Activated naive CD8-positive, alpha-beta T cell (primary cell): ENCODE results near the gene METTL4.

Experiments used
- H3K27ac Mint-ChIP-seq: one replicate; pipeline ENCODE4 v1.8.0; 2021; ENCODE audit warnings: mixed read lengths
- H3K27me3 Mint-ChIP-seq: one replicate; pipeline ENCODE4 v1.8.0; 2021; ENCODE audit warnings: mixed read lengths
- H3K36me3 Mint-ChIP-seq: one replicate; pipeline ENCODE4 v1.8.0; 2021; ENCODE audit warnings: mixed read lengths
- H3K4me1 Mint-ChIP-seq: one replicate; pipeline ENCODE4 v1.8.0; 2021; ENCODE audit warnings: low read depth, mixed read lengths
- H3K4me3 Mint-ChIP-seq: one replicate; pipeline ENCODE4 v1.8.0; 2021; ENCODE audit warnings: mild to moderate bottlenecking, mixed read lengths
- H3K9me3 Mint-ChIP-seq: one replicate; pipeline ENCODE4 v1.8.0; 2021; ENCODE audit warnings: low read depth, mixed read lengths

METTL4 gene

DNA sequence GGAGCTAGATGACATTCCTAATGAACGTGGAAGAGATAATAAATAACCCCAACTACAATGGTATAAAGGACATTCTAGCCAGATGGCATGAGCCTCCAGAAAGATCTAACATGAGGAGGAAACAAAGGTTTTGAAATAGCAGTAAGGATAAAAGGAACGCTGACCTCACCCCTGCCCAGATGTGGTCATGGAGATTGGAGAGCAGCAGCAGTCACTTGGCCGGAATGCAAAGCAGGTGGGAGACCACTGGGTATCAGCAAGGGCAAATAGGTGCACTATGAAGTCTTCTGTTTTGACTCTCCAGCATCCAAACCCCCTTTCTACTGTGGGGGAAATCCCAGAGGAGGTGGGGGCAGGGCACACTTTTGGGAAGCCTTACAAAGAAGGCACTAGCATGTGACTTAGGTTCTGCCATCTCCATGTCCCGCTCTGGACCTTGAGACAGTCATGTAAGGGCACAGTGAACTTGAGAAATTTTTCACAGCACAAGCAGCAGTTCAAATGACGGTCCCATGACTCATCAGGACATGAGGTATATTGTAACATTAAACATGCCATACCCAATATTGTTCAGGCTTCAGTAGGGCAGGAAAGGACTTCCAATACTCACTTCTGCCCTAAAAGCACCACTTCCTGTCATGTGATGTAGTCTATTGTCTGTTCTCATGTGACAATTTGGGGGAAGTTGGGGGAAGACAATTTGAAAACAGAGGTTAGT, 55.2 kb downstream of the METTL4 start:
- Mint-ChIP-seq H3K4me3 (no peak overlapping the region), H3K36me3 (peaks cover 4% of the 10 kb centered on the region), H3K27ac (no peak overlapping the region), H3K27me3 (no peaks in the 10 kb centered on the region), H3K9me3 (no peaks in the 10 kb centered on the region), H3K4me1 (peaks cover 18% of the 10 kb centered on the region)

DNA sequence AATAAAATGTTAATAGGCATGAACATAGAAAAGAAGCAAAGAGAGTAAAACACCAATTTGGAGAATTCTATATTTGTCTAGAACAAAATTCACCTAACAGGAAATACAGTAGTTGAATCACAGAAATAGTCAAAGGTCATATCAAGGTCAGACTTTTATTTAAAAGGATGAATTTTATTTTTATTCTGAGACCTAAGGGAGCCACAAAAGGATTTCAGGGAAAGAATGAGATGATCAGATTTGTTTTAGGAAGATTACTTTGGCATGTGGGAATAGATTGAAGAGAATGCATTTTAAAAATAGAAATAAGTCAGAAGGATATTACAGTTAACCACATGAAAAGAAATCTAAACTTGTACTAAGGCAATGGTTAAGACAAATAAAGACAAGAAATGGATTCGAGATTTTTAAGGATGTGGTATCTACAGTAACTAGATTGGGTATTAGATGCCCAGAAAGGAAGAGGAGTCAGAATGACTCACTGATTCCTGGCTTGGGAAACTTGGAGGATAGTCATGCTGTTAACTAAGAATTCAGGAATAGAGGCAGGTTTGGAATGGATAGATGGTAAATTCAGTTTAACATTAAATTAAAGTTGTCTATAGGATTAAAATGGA, 56.0 kb downstream of the METTL4 start:
- Mint-ChIP-seq H3K27ac (no peak overlapping the region), H3K4me3 (no peak overlapping the region), H3K36me3 (no peaks in the 10 kb centered on the region), H3K4me1 (peaks cover 18% of the 10 kb centered on the region), H3K27me3 (no peaks in the 10 kb centered on the region), H3K9me3 (no peaks in the 10 kb centered on the region)

DNA sequence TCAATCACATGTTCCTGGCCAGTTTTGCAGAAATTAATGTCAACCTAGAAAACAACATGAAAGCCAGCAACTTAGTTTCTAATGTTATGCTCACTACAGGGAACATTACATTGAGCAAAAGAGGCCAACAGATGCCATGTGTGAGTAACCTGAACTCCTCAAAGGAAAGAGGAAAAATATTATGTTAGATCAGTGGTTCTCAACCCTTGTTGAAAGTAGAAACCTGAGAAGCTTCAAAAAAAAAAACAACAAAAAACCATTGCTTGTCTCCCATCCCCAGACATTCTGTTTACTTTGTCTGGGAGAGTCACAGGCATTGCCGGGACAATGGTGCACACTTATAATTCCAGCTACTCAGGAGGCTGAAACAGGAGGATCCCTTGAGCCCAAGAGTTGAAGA, 57.7 kb downstream of the METTL4 start:
- no peaks in the 10 kb centered on the region for H3K27me3 Mint-ChIP-seq
- H3K4me1 Mint-ChIP-seq = peaks cover 18% of the 10 kb centered on the region
- H3K36me3 Mint-ChIP-seq = no peaks in the 10 kb centered on the region
- H3K4me3 Mint-ChIP-seq = no peak overlapping the region
- no peaks in the 10 kb centered on the region for H3K9me3 Mint-ChIP-seq
- no peak overlapping the region for H3K27ac Mint-ChIP-seq

DNA sequence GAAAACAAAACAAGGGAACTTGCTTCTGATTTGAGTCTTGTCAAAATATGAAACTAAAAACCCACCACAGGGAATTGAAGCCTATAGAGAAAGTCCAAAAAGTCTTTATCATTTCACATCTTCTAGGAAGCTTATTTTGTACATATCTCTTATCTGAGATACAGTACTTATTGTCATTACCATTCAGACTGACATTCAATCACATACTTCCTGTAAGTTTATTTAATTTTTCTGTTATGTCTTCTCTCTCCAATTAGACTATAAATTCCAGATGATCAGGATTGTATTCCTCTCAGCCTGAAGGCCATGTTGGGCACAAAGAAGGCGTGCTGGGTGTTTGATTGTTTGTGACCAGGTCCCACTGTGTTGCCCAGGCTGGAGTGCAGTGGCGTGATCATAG, 59.2 kb downstream of the METTL4 start:
- no peak overlapping the region for H3K27ac Mint-ChIP-seq
- no peaks in the 10 kb centered on the region for H3K27me3 Mint-ChIP-seq
- peaks cover 18% of the 10 kb centered on the region for H3K4me1 Mint-ChIP-seq
- H3K9me3 Mint-ChIP-seq = no peaks in the 10 kb centered on the region
- no peak overlapping the region for H3K4me3 Mint-ChIP-seq
- no peaks in the 10 kb centered on the region for H3K36me3 Mint-ChIP-seq

DNA sequence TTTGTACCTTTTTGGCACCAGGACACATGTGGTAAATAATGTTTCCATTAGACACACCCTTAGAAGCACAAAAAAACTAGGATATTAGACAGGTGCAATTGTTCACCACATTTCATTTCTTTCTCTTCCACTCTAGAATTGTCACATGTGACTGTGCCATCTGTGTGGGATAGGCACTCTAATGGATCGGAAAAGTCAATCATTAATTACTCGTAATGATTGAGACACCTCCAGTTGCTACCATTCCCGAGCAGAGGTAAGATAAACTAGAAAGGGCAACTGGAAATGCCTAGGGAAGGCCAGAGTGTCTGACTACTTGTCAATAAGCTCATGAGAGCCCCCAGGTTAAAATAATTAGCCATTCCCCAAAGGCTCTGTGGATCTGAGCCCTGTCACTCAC, 59.9 kb downstream of the METTL4 start:
- peaks cover 14% of the 10 kb centered on the region for H3K4me1 Mint-ChIP-seq
- H3K27ac Mint-ChIP-seq = no peak overlapping the region
- no peaks in the 10 kb centered on the region for H3K27me3 Mint-ChIP-seq
- no peak overlapping the region for H3K4me3 Mint-ChIP-seq
- H3K36me3 Mint-ChIP-seq = peaks cover 2% of the 10 kb centered on the region
- H3K9me3 Mint-ChIP-seq = no peaks in the 10 kb centered on the region

DNA sequence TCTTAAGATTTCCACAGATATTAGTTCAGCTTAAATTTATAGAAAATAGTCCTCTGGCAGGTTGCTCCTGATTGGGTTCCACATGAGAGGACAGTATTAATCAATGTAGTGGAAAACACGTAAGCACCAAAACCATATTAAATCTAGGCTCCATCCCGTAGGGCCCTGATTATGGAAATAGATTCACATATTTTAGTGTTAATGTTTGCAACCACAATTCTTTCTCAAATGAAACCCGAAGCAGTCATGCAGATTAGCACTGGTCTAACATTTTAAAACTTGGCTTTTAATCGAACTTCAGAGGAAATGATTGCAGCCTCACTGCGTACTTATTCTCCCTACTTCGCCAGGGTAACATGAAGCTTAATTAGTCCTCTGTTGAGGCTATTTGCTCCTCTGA, 60.9 kb downstream of the METTL4 start:
- peaks cover 4% of the 10 kb centered on the region for H3K4me1 Mint-ChIP-seq
- H3K36me3 Mint-ChIP-seq = peaks cover 4% of the 10 kb centered on the region

DNA sequence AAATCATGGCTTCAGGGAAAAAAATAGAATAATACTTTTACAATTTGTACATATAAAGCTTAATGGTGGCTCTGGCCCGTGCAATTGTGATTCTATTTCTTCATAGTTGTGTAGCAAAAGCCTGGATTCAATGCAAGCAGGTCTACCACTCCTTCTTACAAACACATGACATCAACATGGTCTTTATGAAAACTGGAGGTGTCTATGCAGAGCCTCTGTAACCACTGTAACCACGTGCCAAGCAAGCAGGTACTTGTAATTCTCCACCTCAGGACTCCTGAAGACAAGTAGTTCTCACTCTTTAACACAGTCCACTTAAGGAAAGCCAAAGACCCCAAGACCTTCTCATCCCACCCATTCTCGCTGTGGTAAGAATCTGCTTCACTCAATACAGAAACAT, 62.6 kb downstream of the METTL4 start:
- Mint-ChIP-seq H3K27me3 (no peaks in the 10 kb centered on the region), H3K27ac (no peak overlapping the region), H3K36me3 (peaks cover 4% of the 10 kb centered on the region), H3K4me1 (no peaks in the 10 kb centered on the region), H3K4me3 (no peak overlapping the region), H3K9me3 (peaks cover 3% of the 10 kb centered on the region)

More for the DNA sequence above, 60.9 kb downstream of the METTL4 start:
- Mint-ChIP-seq H3K9me3 (peaks cover 3% of the 10 kb centered on the region), H3K27ac (no peak overlapping the region), H3K27me3 (no peaks in the 10 kb centered on the region), H3K4me3 (no peak overlapping the region)

DNA sequence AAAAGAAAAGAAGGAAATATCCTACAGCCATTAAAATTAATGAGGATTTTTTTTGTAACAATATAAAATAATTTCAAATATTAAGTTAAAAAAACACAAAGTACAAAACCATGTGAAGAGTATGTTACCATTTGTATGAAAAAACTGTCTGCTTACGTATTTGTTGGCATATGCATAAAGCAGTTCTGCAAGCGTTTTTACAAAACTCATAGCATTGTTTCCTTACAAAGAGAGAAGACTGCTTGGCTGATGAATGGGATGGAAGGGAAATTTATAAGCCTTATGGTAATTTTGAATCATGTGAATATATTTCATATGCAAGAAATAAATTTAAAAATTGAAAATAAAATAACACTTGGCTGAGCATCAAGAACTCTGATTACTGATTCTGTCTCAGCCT, 63.1 kb downstream of the METTL4 start:
- Mint-ChIP-seq H3K4me1 (no peaks in the 10 kb centered on the region), H3K9me3 (peaks cover 3% of the 10 kb centered on the region), H3K36me3 (peaks cover 4% of the 10 kb centered on the region), H3K4me3 (no peak overlapping the region), H3K27ac (no peak overlapping the region), H3K27me3 (no peaks in the 10 kb centered on the region)

DNA sequence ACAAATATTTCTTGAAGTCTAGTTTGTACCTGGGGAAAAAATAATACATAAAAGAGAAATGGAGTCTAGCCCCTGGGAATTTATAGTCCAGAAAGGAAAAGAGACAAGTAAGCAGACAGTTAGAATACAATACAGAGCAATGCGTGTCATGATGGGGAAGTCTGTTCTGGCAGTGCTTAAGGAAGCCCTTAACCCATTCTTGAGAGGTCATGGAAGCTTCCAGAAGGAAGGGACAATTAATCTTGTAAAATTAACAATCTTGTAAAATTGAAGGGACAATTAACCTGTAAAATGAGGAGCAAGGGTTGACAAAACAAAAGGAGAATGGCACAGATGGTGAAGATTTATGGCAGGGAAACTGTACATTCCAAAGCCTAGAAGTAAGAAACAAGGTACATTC, 66.7 kb downstream of the METTL4 start:
- Mint-ChIP-seq H3K9me3 (peaks cover 3% of the 10 kb centered on the region), H3K27me3 (no peaks in the 10 kb centered on the region), H3K4me1 (no peaks in the 10 kb centered on the region), H3K36me3 (peaks cover 4% of the 10 kb centered on the region), H3K27ac (no peak overlapping the region), H3K4me3 (no peak overlapping the region)

DNA sequence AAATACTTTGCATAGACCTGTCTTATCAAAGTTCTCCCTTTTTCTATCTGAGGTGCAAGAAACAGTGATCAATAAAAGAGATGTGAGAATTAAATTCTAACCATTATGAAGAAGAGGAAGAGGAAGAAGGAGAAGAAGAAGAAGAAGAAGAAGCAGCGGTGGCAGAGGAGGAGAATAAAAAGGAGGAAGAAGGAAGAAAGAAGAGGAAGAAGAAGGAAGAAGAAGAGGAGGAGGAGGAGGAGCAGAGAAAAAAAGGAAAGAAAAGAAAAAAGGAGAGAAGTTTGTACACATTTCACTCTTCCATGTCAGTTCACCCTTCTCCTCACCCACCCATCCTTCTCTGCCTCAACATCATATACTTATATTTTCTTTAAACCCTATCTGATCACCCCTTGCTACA, 68.4 kb downstream of the METTL4 start:
- H3K27me3 Mint-ChIP-seq = no peaks in the 10 kb centered on the region
- H3K4me1 Mint-ChIP-seq = no peaks in the 10 kb centered on the region
- no peak overlapping the region for H3K4me3 Mint-ChIP-seq
- no peak overlapping the region for H3K27ac Mint-ChIP-seq
- peaks cover 4% of the 10 kb centered on the region for H3K36me3 Mint-ChIP-seq
- H3K9me3 Mint-ChIP-seq = peaks cover 3% of the 10 kb centered on the region

DNA sequence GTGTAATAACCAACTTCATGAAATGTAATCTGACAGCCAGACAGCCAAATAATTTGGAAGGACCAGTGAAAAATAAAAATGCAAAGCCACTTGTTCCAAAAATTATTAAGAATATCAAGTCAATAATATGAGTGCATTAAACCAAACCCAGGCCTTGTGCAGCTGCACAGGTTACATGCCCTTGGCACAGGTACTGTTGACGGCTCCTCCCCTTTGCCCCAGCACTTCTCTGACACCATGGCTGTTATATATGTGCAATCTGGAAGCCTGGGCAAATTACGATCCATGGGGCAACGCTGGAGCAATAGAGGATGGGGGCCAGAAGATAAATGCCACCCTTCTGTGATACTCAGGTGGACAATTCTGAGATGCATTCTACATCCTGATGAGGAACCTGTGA, 68.9 kb downstream of the METTL4 start:
- Mint-ChIP-seq H3K27me3 (no peaks in the 10 kb centered on the region), H3K36me3 (peaks cover 4% of the 10 kb centered on the region), H3K4me1 (no peaks in the 10 kb centered on the region)

DNA sequence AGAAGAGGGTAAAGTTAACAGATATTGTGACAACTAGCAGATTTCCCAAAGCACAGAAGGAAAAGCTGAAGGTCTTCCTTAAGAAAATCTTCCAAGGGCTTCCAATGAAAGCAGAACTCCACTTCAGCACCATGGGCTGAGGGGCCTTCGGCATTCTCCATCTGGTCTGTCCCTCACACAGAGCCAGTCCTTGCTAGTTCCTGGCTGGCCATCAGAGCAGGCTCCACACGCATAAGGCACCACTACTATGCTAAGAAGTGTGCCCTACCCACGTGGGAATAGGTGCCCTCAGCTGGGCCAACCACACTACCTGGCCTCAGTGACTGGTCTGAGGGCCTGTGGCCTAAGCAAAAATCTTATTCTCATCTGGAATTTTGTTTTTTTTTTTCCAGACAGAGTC, 73.5 kb downstream of the METTL4 start:
- Mint-ChIP-seq H3K9me3 (no peaks in the 10 kb centered on the region), H3K4me1 (no peaks in the 10 kb centered on the region), H3K27ac (no peak overlapping the region), H3K27me3 (no peaks in the 10 kb centered on the region), H3K36me3 (no peaks in the 10 kb centered on the region), H3K4me3 (no peak overlapping the region)

More for the DNA sequence above, 68.9 kb downstream of the METTL4 start:
- Mint-ChIP-seq H3K27ac (no peak overlapping the region), H3K9me3 (peaks cover 3% of the 10 kb centered on the region), H3K4me3 (no peak overlapping the region)

DNA sequence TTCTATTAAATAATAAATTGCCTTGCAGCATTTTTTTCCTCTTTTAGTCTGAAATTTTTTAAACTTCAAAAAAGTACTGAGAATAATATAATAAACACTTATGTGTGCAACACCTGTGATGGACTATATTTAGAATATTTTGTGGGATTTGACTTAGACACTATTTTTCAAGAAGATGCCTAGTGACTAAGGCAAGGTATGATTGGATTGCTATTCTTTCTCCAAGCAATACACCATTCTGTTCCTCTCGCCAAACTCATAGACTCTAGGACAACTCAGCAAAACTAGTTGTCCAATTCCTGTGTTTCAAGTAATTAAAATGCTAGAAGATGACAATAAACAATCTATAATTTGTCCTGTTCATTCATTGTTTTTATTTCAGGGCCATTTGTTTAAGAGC, 75.9 kb downstream of the METTL4 start:
- peaks cover 2% of the 10 kb centered on the region for H3K27me3 Mint-ChIP-seq
- no peak overlapping the region for H3K27ac Mint-ChIP-seq
- H3K4me1 Mint-ChIP-seq = no peaks in the 10 kb centered on the region
- H3K36me3 Mint-ChIP-seq = no peaks in the 10 kb centered on the region
- H3K4me3 Mint-ChIP-seq = no peak overlapping the region
- H3K9me3 Mint-ChIP-seq = no peaks in the 10 kb centered on the region

DNA sequence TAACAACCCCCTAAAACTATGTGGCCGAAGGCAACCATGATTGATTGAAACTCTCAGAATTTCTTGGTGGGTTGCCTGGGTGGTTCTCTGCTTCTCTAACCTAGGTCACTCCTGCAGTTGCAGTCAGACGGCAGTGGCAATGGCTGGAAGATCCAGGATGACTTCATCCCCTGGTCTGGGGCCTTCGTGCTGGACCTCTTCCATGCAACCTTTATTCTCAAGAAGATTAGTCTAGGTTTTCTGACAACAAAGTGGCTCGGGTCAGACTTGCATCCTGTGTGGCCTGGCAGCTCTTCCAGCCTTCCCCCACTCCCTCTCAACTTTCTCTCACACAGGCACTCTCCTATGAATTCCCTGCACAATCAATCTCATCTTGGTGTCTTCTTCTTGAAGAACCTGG, 76.4 kb downstream of the METTL4 start:
- no peak overlapping the region for H3K27ac Mint-ChIP-seq
- no peaks in the 10 kb centered on the region for H3K9me3 Mint-ChIP-seq
- peaks cover 2% of the 10 kb centered on the region for H3K27me3 Mint-ChIP-seq
- H3K36me3 Mint-ChIP-seq = no peaks in the 10 kb centered on the region
- H3K4me1 Mint-ChIP-seq = no peaks in the 10 kb centered on the region
- no peak overlapping the region for H3K4me3 Mint-ChIP-seq
